Liver (tissue), 9 donors: ENCODE results near the gene INTS1. TPM values are rescaled to one million over a fixed set of nuclear protein-coding genes. Genes with fewer than 3 reads are reported as not detected.

ENCODE experiments used
- DNase-seq: peaks from one replicate; pipeline ENCODE4 v3.0.0-alpha.2; 2017; ENCODE audit warnings: low spot score
- H3K27ac ChIP-seq, 2 donors: one replicate each; pipeline ENCODE4 v1.7.0; 2013; ENCODE audit warnings: inconsistent platforms in 2 of 2, low read length in 2 of 2, control low read depth in 1 of 2, low read depth in 1 of 2, mild to moderate bottlenecking in 1 of 2
- H3K27me3 ChIP-seq, 4 donors: one replicate each; pipeline versions ENCODE4 v1.6.1 to v1.7.0; 2013; ENCODE audit warnings: low read length in 3 of 4, inconsistent platforms in 1 of 4, mild to moderate bottlenecking in 1 of 4, moderate library complexity in 1 of 4; ENCODE audit not compliant: control insufficient read depth in 4 of 4, insufficient read depth in 4 of 4
- H3K36me3 ChIP-seq, 4 donors: one replicate each; pipeline versions ENCODE4 v1.6.1 to v1.7.0; 2013; ENCODE audit warnings: low read length in 3 of 4, mild to moderate bottlenecking in 3 of 4, low read depth in 1 of 4, moderate library complexity in 1 of 4; ENCODE audit not compliant: control insufficient read depth in 4 of 4, insufficient read depth in 3 of 4
- H3K4me1 ChIP-seq, 4 donors: one replicate each; pipeline versions ENCODE4 v1.6.1 to v1.7.0; 2013; ENCODE audit warnings: low read length in 3 of 4, mild to moderate bottlenecking in 3 of 4, moderate library complexity in 1 of 4; ENCODE audit not compliant: control insufficient read depth in 4 of 4, insufficient read depth in 4 of 4
- H3K4me3 ChIP-seq, 3 donors: one replicate each; pipeline versions ENCODE4 v1.6.1 to v1.7.0; 2013; ENCODE audit warnings: low read length in 3 of 3, control low read depth in 1 of 3, low read depth in 1 of 3, mild to moderate bottlenecking in 1 of 3
- H3K9ac ChIP-seq, 2 donors: one replicate each; pipeline ENCODE4 v1.7.0; 2013; ENCODE audit warnings: low read length in 2 of 2, mild to moderate bottlenecking in 2 of 2, moderate library complexity in 2 of 2, control low read depth in 1 of 2, low read depth in 1 of 2
- H3K9me3 ChIP-seq, 4 donors: one replicate each; pipeline versions ENCODE4 v1.6.1 to v1.7.0; 2013; ENCODE audit warnings: low read length in 3 of 4; ENCODE audit not compliant: control insufficient read depth in 4 of 4
- ATF3 ChIP-seq: IDR thresholded peaks from 2 replicates; pipeline ENCODE4 v1.6.1; 2016; ENCODE audit warnings: antibody characterized with exemption
- CTCF ChIP-seq: fragments of 150-350 bp; IDR thresholded peaks from 2 replicates; pipeline ENCODE4 v1.5.1; 2017; ENCODE audit warnings: improper control_type of control experiment, low read depth, low read length; ENCODE audit not compliant: missing input control
- EGR1 ChIP-seq, 2 donors: IDR thresholded peaks; 2 replicates each; pipeline ENCODE4 v1.6.1; 2016 to 2018; ENCODE audit warnings: antibody characterized with exemption in 2 of 2, low read depth in 2 of 2
- FOXA1 ChIP-seq: IDR thresholded peaks from 2 replicates; pipeline ENCODE4 v1.6.1; 2016; ENCODE audit warnings: antibody characterized with exemption
- FOXA2 ChIP-seq: IDR thresholded peaks from 2 replicates; pipeline ENCODE4 v1.6.1; 2016; ENCODE audit warnings: antibody characterized with exemption
- GABPA ChIP-seq, 2 donors: IDR thresholded peaks in 1 of 2; conservative IDR thresholded peaks in 1 of 2; 2 replicates each; pipeline ENCODE4 v1.6.1; 2016; ENCODE audit warnings: antibody characterized with exemption in 2 of 2, mild to moderate bottlenecking in 1 of 2, moderate library complexity in 1 of 2
- HNF4G ChIP-seq: IDR thresholded peaks from 2 replicates; pipeline ENCODE4 v1.6.1; 2016; ENCODE audit warnings: antibody characterized with exemption
- JUND ChIP-seq, 2 donors: IDR thresholded peaks; 2 replicates each; pipeline ENCODE4 v1.6.1; 2016; ENCODE audit warnings: antibody characterized with exemption in 2 of 2
- MAX ChIP-seq: IDR thresholded peaks from 2 replicates; pipeline ENCODE4 v1.6.1; 2016; ENCODE audit warnings: antibody characterized with exemption
- NR2F2 ChIP-seq: IDR thresholded peaks from 2 replicates; pipeline ENCODE4 v1.6.1; 2016; ENCODE audit warnings: antibody characterized with exemption
- RAD21 ChIP-seq, 2 donors: IDR thresholded peaks; 2 replicates each; pipeline ENCODE4 v1.6.1; 2016; ENCODE audit warnings: antibody characterized with exemption in 2 of 2, mild to moderate bottlenecking in 2 of 2
- REST ChIP-seq: IDR thresholded peaks from 2 replicates; pipeline ENCODE4 v1.6.1; 2016; ENCODE audit warnings: antibody characterized with exemption, mild to moderate bottlenecking
- RXRA ChIP-seq, 2 donors: IDR thresholded peaks; 2 replicates each; pipeline ENCODE4 v1.6.1; 2017 to 2018; ENCODE audit warnings: antibody characterized with exemption in 2 of 2, mild to moderate bottlenecking in 1 of 2
- SP1 ChIP-seq: IDR thresholded peaks from 2 replicates; pipeline ENCODE4 v1.6.1; 2018; ENCODE audit warnings: antibody characterized with exemption, mild to moderate bottlenecking
- TAF1 ChIP-seq: conservative IDR thresholded peaks from 2 replicates; pipeline ENCODE4 v1.6.1; 2016; ENCODE audit warnings: antibody characterized with exemption, mild to moderate bottlenecking
- ZBTB33 ChIP-seq: IDR thresholded peaks from 2 replicates; pipeline ENCODE4 v1.6.1; 2016; ENCODE audit warnings: antibody characterized with exemption
- WGBS: extraction: QIAGEN DNeasy Blood & Tissue Kit; methylation state at CpG from one replicate; pipeline ENCODE4 v1.1.7; 2013; 5-methylcytosine and 5-hydroxymethylcytosine counted together
- polyA plus RNA-seq, 2 donors: library from polyadenylated mRNA; stranded (reverse) in 1 of 2; unstranded in 1 of 2; fragments of 200-250 nt in 1 of 2; fragments of >200 nt in 1 of 2; fragmentation: Nextera tagmentation in 1 of 2; extraction: Ambion mirVana in 1 of 2; gene quantifications; one replicate each; pipeline versions ENCODE4 v1.2.1 to v1.2.3, GENCODE V29; 2013 to 2015
- total RNA-seq, 2 donors: library from RNA; depleted of rRNA; stranded (reverse); fragments of >200 nt; gene quantifications; one replicate each; pipeline ENCODE4 v1.2.3, GENCODE V29; 2014
- donor health status: healthy.
- donor health status: healthy.
- donor health status: healthy.
- donor health status: healthy.
- donor health status: healthy.

INTS1 gene
- total and polyA plus RNA-seq, 4 donors, result 14.6 to 37.9 (median 30.7) TPM

GRCh38 chr7:1490837-1491236, 13.4 kb downstream of the INTS1 start:
- peaks cover 10 to 73% (median 19%) of the 10 kb centered on the region in 4 donors for H3K36me3 ChIP-seq
- WGBS, result 94% methylated on average over 19 of the region's 19 CpGs
- H3K27me3 ChIP-seq, result no peaks in the 10 kb centered on the region
- H3K4me3 ChIP-seq, result no peak overlapping the region
- no peak overlapping the region for H3K9ac ChIP-seq
- no peaks in the 10 kb centered on the region for H3K9me3 ChIP-seq
- no peaks in the 10 kb centered on the region for H3K4me1 ChIP-seq
- TF ChIP-seq CTCF (no peak), FOXA1 (no peak), GABPA (IDR thresholded peaks at IDR 0.05 in 1 of 2, conservative IDR thresholded peaks at IDR 0.05 in 1 of 2) (no peak), EGR1 (IDR thresholded peaks at IDR 0.05; ENCODE audit: low read depth in 2 of 2) (no peak), REST (no peak), ATF3 (no peak), MAX (no peak), NR2F2 (no peak), FOXA2 (no peak), JUND (IDR thresholded peaks at IDR 0.05) (no peak), ZBTB33 (no peak), HNF4G (no peak), TAF1 (no peak)
- no peak overlapping the region for H3K27ac ChIP-seq
- no peak for DNase-seq

GRCh38 chr7:1489336-1489735, 14.9 kb downstream of the INTS1 start:
- Histone ChIP-seq H3K9ac (no peak overlapping the region), H3K9me3 (no peaks in the 10 kb centered on the region), H3K4me1 (no peaks in the 10 kb centered on the region), H3K27me3 (no peaks in the 10 kb centered on the region), H3K4me3 (no peak overlapping the region), H3K27ac (no peak overlapping the region), H3K36me3 (peaks cover 12 to 76% (median 18%) of the 10 kb centered on the region in 4 donors)
- TF ChIP-seq JUND (IDR thresholded peaks at IDR 0.05), result no peak
- TF ChIP-seq FOXA1, result no peak
- no peak for TF ChIP-seq NR2F2
- no peak for TF ChIP-seq SP1
- no peak for TF ChIP-seq FOXA2
- TF ChIP-seq RXRA (IDR thresholded peaks at IDR 0.05), result no peak
- no peak for TF ChIP-seq RAD21 (IDR thresholded peaks at IDR 0.05)
- TF ChIP-seq GABPA (IDR thresholded peaks at IDR 0.05 in 1 of 2, conservative IDR thresholded peaks at IDR 0.05 in 1 of 2), result no peak
- DNase-seq, result no peak
- WGBS, result 93% methylated on average over 18 of the region's 18 CpGs
